NCI-H146 treated with DMSO at 0.1 percent for 48 hours (cell line): ENCODE data around the gene SH3GL1.
"Not testable (repeated sequence)": the region's sequence is repeated elsewhere in the genome, so short reads cannot be mapped to it uniquely, and the experiment has no call there.

ENCODE experiments used
- DNase-seq: peaks from one replicate; lab custom pipeline; 2025; ENCODE audit not compliant: unreplicated experiment; lab: John Stamatoyannopoulos, UW

Gene SH3GL1

DNA sequence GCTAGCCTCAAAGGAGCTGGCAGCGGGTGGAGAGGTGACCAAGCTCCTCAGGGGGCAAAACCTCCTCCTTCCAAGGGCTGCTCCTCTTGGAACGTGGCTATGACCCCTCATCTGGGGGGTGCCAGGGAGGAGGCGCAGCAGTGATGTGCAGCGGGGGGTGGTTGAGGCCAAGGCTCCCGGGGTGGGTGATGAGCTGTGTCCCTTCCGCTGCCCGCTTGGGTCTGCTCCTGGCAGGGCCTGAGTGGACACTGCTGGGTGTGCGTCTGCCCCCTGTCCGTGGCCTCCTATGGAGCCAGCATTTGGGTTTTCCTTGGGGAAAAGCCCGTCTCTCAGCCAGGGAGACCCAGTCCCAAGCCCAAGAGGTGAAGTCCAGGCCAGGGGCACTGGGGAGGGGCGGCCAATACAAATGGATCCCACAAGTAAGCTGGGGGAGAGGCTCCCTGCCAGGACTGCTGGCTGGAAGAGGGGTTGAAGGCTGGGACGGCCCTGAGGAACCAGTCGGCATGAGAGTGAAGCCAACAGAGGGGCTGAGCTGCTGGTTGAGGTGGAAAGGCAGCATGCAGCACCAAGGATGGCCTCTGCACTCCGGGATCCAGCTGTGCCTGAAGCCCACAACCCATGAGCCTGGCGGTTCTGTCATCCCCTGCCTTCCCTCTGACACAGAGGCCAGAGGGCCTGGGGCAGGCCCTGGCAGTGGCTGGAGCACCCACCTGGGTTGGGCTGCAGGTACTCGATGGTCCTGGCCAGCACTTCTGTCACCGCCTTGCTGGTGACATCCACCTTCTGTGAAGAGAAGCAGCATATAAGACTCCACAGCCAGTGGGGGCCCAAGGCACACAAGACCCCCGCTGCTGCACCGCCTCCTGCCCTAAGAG lies 34.3 kb downstream of the SH3GL1 start:
- DNase-seq: no peak

DNA sequence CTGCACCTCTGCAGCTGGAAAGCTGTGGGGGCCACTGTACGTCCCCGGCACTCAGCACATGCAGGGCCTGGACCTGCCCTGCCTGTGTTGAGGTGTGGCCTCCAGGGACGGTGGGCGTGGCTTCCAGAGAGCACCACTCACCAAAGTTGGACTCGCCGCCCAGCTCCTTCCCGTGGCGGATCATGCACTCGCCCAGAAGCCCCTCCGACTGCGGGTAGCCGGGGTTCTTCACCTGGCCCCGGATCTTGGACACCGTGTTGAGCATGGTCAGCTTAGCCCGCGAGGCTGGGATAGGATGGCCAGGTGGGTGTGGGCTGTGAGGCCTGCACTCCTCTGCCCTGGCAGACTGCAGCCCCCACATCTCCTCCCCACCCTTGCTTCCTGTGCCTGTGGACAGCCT lies 35.0 kb downstream of the SH3GL1 start:
- no peak for DNase-seq

DNA sequence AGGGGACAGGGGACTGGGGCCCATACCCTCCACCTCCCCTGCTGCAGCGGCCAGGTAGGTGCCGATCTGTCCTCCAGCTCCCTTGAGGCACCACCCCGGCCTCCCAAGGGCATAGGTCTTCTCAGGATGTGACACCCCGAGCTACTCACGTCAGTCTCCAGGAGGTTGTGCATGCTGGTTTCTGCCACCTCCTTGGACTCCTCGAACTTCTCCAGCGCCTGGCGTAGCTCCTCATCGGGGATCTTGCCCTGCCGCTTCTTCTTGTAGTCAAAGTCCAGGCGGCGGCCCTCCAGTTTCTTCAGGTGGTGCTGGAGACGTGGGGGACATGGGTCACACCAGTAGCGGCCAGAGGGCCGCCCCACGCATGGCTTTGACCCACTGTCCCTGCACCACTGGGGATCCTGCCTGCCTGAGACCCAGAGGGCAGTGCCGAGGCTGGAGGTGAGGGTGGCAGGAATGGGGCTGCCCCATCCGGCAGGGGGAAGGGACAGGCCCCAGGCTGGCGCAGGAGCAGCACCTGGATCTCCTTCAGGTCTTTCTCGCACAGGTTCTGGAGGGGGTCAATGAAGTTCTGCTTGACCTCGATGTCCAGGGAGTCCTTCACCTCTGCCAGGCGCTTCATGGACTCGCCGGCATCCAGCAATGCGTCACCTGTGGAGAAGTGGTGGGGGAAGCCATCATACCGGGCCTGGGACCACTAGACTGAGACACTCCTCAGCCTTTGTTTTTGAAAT lies 36.6 kb downstream of the SH3GL1 start:
- no peak for DNase-seq

DNA sequence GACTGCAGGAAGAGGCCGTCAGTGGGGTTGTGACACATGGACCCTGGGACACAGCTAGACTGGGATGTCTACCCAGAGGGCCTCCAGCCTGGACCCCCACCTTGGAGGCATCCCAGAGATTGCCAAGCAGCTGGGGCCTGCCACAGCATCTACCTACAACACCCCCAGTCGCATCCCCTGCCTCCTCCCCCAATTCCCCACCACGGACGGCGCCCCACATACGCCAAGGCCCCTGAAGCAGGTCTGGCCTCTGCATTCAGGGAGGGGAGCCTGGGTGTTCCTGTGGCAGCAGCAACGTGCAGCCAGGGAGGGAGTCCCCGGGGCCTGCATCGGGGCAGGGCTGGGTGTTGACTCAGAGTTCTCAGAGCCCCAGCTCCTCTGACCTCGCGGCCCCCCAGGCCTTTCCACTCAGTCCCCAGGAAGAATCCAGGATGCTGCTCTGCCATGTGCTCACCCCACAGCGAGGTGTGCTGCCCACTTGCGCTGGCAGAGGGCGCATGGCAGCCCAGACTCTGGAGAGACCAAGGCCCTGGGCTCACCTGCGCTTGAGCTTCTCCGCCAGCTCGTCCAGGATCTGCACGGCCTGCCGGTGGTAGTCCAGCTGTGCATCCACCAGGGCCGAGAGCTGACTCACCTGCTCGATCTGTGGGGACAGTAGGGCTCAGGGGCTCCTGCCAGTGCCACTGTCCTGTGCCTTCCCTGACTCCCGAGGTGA lies 37.4 kb downstream of the SH3GL1 start:
- DNase-seq: no peak

DNA sequence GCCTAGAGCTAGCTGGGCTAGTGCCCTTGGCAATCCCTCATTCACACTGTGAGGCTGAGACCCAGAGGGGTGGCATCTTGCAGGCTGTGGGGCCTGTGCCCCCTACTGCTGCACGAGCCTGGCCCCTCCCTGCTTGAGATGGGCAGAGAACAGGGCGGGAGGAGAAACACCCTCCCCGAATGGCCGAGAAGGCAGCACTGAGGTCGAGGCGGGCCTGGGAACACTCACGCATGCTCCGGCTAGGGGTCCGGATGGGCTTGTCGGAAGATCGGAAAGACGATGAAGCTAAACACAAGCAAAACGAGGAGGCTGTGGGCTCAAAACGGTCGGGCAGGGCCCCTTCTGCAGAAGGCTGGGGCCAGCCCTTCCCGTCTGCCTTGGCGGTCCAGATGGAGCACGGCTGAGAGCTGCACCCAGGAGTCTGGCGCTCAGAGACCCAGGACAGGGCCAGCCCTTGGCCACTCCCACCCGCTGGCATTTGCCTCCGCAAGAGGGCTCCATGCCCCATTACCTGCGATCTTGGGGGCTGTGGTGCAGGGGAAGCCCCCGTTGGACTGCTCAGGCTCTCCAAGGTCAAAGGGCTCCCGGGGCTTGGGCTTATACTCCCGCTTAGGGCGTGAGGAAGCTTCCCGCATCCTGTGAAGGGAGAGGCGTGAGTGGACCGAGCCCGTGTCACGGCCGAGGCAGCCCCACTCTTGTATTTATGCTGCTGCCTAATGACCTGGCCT lies 38.1 kb downstream of the SH3GL1 start:
- no peak for DNase-seq

DNA sequence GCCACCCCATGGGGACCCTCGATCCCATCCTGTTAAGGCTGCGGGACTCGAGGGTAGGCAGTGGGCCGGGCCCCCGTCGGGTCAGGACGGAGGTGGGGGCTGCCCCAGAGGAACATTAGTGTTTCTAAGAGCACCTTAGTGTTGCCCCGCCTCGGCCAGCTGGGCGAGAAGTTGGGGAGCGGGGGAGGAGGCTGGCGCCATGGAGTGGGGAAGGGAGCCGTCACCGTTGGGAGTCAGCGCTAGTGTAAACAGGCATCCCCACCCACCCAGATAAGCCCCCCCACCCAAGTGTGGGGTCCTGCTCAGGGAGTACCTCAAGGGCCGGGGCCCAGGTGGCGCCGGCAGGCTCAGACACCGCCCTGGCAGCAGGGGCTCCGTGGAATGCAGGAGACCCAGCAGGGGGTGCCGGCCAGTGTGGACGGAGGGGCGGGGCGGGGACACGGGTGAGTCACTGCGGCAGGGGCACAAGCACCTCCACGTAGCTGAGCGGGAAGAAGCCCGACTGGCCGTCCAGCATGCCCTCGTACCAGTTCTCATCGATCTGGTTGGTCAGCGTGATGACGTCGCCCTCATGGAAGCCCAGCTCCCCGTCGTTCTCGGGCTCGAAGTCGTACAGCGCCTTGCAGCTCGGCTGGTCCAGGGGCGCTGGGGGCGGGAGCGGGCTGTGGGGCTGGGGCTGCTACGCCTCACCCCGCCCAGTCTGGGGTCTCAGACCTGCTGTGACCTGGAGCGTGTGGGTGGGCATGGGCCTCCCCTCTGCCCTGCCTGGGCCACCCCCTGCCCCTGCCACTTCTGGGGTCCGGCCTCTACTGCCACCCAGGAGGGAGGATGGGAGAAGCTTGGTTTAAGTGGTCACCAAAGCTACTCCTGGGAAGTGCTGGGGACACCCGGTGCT lies 38.9 kb downstream of the SH3GL1 start:
- DNase-seq: no peak

DNA sequence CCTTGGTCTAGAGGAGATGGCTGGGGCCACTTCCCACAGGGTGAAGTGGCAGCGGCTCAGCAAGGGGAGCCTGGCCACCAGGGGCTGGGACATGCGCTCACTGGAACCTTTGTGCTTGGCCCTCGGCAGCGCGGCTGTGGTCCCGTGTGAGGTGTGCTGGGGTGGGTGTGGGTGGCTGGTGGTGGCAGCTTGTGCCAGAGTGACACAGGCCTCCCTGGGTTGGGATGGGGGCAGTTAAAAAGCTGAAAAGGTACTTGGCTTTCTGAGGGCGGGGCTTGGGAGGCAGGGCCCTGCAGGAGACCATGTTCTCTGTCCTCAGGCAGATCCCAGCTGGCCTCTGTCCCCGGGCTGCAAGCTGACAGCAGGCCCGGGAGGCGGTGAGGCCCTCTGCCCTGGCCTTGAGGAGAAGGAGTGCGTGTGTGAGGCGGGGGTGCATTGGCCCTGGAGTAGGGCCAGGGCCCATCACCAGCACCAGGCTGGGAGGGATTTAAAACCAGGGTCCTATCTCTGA lies 39.7 kb downstream of the SH3GL1 start:
- no peak for DNase-seq

DNA sequence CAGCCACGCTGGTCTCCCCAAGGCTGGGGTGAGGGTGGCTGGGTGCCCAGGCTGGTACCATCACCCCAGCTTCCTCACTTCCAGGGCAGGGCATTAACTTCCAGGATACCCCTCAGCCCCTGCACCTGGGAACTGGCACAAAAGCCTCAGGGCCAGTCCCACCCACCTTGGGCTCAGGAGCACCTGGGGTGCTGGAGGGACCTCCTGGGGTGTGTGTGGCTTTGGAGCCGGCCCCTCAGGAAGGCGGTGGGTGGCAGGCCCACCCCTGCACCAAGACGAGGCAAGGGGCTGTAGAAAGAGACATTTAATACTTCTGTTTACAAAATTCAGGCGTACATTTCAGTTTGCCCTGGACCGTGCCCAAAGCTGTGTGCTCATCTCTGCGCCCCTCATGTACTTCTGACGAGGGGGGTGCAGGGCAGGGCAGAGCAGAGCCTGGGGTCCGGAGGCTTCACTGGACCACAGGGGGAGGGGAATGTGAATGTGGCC lies 40.2 kb downstream of the SH3GL1 start:
- DNase-seq: no peak

DNA sequence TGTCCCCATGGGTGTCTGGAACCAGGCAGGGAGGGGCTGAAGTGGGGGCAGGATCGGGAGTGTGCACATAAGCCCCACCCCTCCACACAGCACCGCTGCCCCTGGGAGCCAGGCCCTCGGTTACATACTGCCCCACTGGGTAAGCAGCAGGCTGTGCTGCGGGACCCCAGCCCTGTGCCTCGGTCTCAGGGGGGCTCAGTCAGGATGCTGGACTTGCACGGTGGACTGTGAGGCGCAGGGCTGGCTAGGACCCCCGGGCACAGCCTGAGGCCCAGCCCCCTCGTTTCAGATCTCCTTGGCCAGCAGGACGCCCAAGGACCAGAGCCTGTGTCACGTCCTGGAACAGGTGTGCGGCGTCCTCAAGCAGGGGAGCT lies 40.7 kb downstream of the SH3GL1 start:
- no peak for DNase-seq

DNA sequence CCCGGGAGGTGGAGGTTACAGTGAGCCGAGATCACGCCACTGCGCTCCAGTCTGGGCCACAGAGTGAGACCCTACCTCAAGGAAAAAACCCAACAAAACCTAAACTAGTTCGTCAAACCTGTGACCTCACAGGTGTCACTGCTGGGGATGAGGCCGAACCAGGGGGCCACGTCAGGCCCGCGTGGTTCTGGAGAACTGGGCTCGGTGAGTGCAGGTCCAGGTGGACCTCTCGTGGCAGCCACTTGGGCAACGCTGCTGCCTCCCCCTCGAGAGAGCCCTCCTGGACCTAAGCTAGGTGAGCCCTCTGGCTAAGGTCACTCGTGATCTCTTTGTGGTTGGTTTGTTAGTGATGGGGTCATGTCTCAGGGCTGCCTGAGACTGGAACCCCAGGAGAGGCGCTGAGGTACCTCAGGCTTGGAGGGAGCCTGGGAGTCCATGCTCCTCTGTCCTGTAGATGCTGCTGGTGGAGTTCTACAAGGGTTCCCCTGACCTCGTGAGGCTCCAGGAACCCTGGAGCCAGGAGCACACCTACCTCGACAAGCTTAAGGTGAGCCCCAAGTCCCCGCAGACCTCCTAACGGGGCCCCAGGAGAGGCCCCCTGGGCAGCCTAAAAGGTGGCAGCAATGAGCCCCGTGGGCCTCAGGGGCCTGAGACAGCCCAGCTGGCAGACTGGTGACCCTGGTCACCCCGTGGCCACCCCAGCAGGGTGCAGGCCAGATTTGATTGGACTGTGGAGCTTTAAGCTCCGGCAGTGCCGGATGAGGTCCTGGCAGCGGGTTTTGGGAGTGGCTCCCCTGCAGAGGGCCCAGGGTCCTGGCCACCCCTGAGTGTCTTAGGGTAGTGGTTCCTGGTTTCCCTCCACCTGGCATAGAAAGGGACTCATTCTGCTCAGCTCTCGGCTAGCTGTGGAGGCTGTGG lies 41.4 kb downstream of the SH3GL1 start:
- DNase-seq: no peak

DNA sequence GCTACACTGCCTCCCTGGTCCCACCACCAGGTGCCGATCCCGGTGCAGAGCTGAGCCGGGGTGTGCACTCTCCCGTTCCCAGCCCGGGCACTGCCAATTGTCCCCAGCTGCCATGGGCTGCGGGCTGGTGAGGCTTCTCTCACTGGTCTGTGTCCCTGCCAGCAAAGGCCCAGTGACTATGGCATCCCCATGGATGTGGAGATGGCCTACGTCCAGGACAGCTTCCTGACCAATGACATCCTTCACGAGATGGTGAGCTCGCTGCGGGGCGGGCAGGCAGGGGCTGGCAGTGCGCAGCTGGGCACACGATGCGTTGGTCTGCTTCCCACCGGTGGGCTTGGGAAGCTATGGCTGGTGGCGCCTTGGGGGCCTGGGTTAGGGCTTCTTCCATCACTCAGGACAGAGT lies 42.4 kb downstream of the SH3GL1 start:
- no peak for DNase-seq

DNA sequence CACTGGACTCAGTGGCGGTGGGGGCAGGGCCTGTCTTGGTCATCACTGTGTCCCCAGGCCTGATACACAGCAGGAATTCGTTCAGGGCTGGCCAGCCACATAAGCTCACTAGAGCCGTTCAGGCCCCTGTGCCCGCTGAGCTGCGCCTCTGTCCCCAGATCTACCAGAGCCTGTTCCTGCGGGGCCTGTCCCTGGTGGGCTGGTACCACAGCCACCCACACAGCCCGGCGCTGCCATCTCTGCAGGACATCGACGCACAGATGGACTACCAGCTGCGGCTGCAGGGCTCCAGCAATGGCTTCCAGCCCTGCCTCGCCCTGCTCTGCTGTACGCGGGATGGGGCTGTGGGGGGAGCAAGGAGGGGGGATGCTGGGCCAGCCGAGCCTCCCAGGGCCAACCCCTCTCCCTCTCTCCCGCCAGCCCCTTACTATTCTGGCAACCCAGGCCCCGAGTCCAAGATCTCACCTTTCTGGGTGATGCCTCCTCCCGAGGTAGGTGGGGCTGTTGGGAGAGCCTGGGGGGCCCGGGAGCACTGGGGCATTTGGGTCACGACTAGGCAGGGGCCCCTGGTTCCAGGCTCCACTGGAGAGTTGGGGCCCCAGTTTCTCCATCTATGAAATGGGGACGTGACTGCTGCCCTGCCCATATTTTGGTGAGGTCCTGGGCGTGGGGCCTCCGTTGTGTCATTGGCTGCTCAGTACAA lies 43.1 kb downstream of the SH3GL1 start:
- no peak for DNase-seq

DNA sequence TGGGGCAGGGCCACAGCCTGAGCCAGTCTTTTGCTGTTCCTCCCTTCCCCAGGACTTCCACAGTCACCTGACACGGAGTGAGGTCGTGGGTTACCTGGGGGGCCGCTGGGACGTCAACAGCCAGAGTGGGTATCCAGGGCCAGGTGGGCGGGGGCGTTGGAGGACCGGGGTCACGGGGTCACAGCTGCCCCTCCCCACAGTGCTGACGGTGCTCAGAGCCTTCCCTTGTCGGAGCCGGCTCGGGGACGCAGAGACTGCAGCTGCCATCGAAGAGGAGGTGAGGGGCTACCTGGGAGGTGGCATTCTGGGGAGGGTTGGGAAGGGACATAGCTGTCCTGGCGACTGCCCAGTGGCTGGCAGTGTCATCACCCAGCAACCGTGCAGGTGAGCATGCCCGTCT lies 45.5 kb downstream of the SH3GL1 start:
- DNase-seq: no peak

DNA sequence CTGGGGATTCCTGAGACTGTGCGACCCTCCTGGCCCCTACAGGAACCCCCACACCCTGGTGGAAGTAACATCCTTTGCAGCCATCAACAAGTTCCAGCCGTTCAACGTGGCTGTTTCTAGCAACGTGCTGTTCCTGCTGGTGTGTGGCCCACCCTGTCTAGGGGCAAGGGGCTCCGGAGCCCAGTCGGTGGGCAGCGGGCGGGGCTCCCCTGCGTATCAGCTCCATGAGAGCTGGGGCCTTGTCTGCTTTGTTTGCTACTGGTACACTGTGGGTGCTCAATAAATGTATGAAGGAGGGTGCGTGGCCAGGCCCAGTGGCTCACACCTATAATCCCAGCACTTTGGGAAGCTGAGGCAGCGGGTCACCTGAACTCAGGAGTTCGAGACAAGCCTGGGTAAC lies 46.1 kb downstream of the SH3GL1 start:
- DNase-seq: no peak

DNA sequence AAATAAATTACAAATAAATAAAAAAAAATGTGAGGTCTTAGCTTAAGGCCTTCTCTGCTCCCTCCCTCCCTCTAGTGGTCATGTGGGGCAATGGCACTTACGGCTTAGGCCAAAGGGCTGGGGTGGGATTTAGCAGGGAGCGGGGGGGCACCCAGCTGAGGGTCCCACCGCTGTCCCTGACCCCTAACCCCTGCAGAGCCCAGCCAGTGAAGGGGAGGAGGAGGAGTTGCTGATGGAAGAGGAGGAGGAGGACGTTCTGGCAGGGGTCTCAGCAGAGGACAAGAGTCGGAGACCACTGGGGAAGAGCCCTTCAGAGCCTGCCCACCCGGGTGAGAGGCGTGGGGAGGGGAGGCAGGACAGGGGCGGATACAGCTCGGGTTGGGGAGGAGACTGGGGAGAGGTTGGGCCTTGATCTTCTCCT lies 47.6 kb downstream of the SH3GL1 start:
- DNase-seq: no peak

DNA sequence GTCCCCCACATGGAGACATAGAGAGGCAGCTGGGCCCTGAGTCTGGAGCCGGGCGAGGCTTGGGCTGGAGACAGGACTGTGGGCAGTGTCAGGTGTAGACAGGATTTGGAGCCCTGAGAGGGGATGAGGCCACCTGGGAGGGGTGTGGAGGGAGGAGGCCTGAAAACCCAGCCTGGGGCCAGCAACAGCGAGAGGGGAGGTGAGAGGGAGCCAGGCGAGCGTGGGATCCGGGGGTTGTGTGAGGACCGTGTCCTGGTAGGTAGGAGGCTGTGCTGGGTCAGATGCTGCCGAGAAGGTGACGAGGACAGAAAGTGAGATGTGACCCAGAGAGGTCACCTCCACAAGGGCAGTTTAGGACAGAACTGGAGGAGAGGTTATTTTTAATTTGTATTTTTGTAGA lies 49.6 kb downstream of the SH3GL1 start:
- no peak for DNase-seq

DNA sequence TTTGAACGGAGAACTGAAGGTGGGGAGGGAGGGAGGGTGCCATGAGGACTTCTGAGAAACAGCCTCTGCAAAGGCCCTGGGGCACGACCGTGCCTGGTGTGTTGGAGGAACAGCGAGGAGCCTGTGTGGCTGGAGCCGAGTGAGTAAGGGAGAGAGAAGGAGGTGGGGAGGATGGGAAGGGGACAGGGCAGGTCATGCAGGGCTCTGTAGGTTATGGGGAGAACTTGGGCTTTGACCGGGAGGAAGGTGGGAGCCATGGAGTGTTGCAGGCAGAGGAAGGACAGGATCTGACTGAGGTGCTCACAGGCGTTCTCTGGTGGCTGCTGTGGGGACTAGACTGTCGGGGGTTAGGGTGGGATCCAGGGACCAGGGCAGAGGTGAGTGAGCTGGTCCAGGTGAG lies 50.2 kb downstream of the SH3GL1 start:
- DNase-seq: no peak

DNA sequence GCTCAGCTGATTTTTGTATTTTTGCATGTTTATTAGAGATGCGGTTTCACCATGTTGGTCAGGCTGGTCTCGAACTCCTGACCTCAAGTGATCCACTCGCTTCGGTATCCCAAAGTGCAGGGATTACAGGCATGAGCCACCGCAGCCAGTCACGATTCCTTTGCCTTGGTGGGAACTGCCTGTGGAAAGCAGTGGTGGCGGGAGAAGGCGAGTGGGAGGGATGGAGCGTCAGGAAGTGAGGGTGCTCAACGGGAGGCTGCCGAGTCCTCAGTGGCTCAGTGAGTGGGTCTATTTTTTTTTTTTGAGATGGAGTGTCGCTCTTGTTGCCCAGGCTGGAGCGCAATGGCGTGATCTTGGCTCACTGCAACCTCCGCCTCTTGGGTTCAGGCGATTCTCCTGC lies 51.1 kb downstream of the SH3GL1 start:
- not testable (repeated sequence) for DNase-seq
